AG09309 (cell line): Measurements from ENCODE around the gene DNAH10.

Source experiments
- DNase-seq: peaks from one replicate; pipeline ENCODE4 v3.0.0-alpha.2; 2010; ENCODE audit warnings: low read depth
- H3K4me3 ChIP-seq: 2 replicates; pipeline ENCODE4 v1.5.1; 2011; ENCODE audit warnings: mild to moderate bottlenecking, low read depth, low read length, moderate library complexity; ENCODE audit not compliant: control insufficient read depth
- CTCF ChIP-seq: IDR thresholded peaks from 2 replicates; pipeline ENCODE4 v1.5.1; 2011; ENCODE audit warnings: mild to moderate bottlenecking, low read depth, low read length, inconsistent platforms; ENCODE audit not compliant: insufficient read depth, control insufficient read depth; ENCODE audit errors: missing control alignments

The DNAH10 gene

GRCh38 chr12:123744836-123745235 lies 17.3 kb upstream of the DNAH10 start:
- DNase-seq: no peak
- TF ChIP-seq CTCF: no peak
- H3K4me3 ChIP-seq: no peak overlapping the region

- DNase-seq: no peak
- H3K4me3 ChIP-seq: no peak overlapping the region
- no peak for TF ChIP-seq CTCF
Observed at GRCh38 chr12:123747309-123747708, 14.8 kb upstream of the DNAH10 start.

- no peak for DNase-seq
Observed at GRCh38 chr12:123748161-123748560, 13.9 kb upstream of the DNAH10 start.

GRCh38 chr12:123748661-123749060 lies 13.4 kb upstream of the DNAH10 start:
- no peak for DNase-seq
- TF ChIP-seq CTCF: no peak
- H3K4me3 ChIP-seq: no peak overlapping the region

More at GRCh38 chr12:123748161-123748560, 13.9 kb upstream of the DNAH10 start:
- no peak for TF ChIP-seq CTCF
- H3K4me3 ChIP-seq: no peak overlapping the region

GRCh38 chr12:123749355-123749754 lies 12.7 kb upstream of the DNAH10 start:
- no peak overlapping the region for H3K4me3 ChIP-seq
- no peak for DNase-seq
- TF ChIP-seq CTCF: no peak

GRCh38 chr12:123750159-123750656 lies 11.9 kb upstream of the DNAH10 start:
- DNase-seq: no peak
- TF ChIP-seq CTCF: no peak
- H3K4me3 ChIP-seq: no peak overlapping the region

- no peak for TF ChIP-seq CTCF
- no peak overlapping the region for H3K4me3 ChIP-seq
- DNase-seq: no peak
Observed at GRCh38 chr12:123752046-123752445, 10.1 kb upstream of the DNAH10 start.
